Trophoblast cell (in vitro differentiated cells and primary cell): ENCODE results near the gene UBL7.

Experiments
- DNase-seq, 2 donors: peaks; one replicate each; pipeline ENCODE4 v3.0.0-alpha.2; 2016
- H2AFZ ChIP-seq: 2 replicates; pipeline ENCODE4 v1.6.1; 2013; ENCODE audit warnings: low read length, moderate library complexity, mild to moderate bottlenecking; ENCODE audit not compliant: insufficient read depth, poor library complexity
- H2AK5ac ChIP-seq: 2 replicates; pipeline ENCODE4 v1.6.1; 2013; ENCODE audit warnings: mild to moderate bottlenecking, low read length
- H2BK120ac ChIP-seq: 2 replicates; pipeline ENCODE4 v1.6.1; 2013; ENCODE audit warnings: low read length, mild to moderate bottlenecking, moderate library complexity; ENCODE audit not compliant: insufficient read depth, poor library complexity
- H2BK12ac ChIP-seq: 2 replicates; pipeline ENCODE4 v1.6.1; 2013; ENCODE audit warnings: mild to moderate bottlenecking, low read length, moderate library complexity
- H2BK5ac ChIP-seq: 2 replicates; pipeline ENCODE4 v1.6.1; 2013; ENCODE audit warnings: low read length, low read depth, moderate library complexity, mild to moderate bottlenecking; ENCODE audit not compliant: poor library complexity
- H3K14ac ChIP-seq: 2 replicates; pipeline ENCODE4 v1.6.1; 2013; ENCODE audit warnings: mild to moderate bottlenecking, low read length
- H3K18ac ChIP-seq: 2 replicates; pipeline ENCODE4 v1.6.1; 2013; ENCODE audit warnings: mild to moderate bottlenecking, low read length
- H3K23ac ChIP-seq: 2 replicates; pipeline ENCODE4 v1.6.1; 2013; ENCODE audit warnings: low read length
- H3K27ac ChIP-seq: 2 replicates; pipeline ENCODE4 v1.5.1; 2013; ENCODE audit warnings: low read depth, mild to moderate bottlenecking, inconsistent platforms, low read length, moderate library complexity
- H3K27me3 ChIP-seq: 2 replicates; pipeline ENCODE4 v1.6.1; 2013; ENCODE audit warnings: inconsistent platforms, mild to moderate bottlenecking, low read length, moderate library complexity; ENCODE audit not compliant: insufficient read depth
- H3K36me3 ChIP-seq, 2 experiments: 1 replicate in 1 of 2; 2 replicates in 1 of 2; pipeline ENCODE4 v1.6.1; 2013; ENCODE audit warnings: low read length in 2 of 2, mild to moderate bottlenecking in 2 of 2, moderate library complexity in 1 of 2; ENCODE audit not compliant: insufficient read depth in 2 of 2, control insufficient read depth in 1 of 2
- H3K4ac ChIP-seq: 2 replicates; pipeline ENCODE4 v1.6.1; 2013; ENCODE audit warnings: low read depth, mild to moderate bottlenecking, low read length, moderate library complexity
- H3K4me1 ChIP-seq, 2 experiments: 1 replicate in 1 of 2; 2 replicates in 1 of 2; pipeline ENCODE4 v1.6.1; 2013; ENCODE audit warnings: low read length in 2 of 2, mild to moderate bottlenecking in 2 of 2, moderate library complexity in 1 of 2; ENCODE audit not compliant: insufficient read depth in 2 of 2, control insufficient read depth in 1 of 2
- H3K4me2 ChIP-seq: 2 replicates; pipeline ENCODE4 v1.6.1; 2013; ENCODE audit warnings: inconsistent platforms, mild to moderate bottlenecking, low read length, moderate library complexity
- H3K4me3 ChIP-seq: 2 replicates; pipeline ENCODE4 v1.5.1; 2013; ENCODE audit warnings: mild to moderate bottlenecking, low read depth, low read length, inconsistent platforms
- H3K79me1 ChIP-seq: one replicate; pipeline ENCODE4 v1.6.1; 2013; ENCODE audit warnings: low read length
- H3K79me2 ChIP-seq: 2 replicates; pipeline ENCODE4 v1.6.1; 2013; ENCODE audit warnings: low read length, mild to moderate bottlenecking; ENCODE audit not compliant: control insufficient read depth, insufficient read depth, poor library complexity
- H3K9ac ChIP-seq: 2 replicates; pipeline ENCODE4 v1.6.1; 2013; ENCODE audit warnings: mild to moderate bottlenecking, low read length
- H3K9me3 ChIP-seq: 2 replicates; pipeline ENCODE4 v1.6.1; 2013; ENCODE audit warnings: low read depth, mild to moderate bottlenecking, control low read depth, inconsistent platforms, low read length; ENCODE audit not compliant: insufficient read depth
- H4K12ac ChIP-seq: 2 replicates; pipeline ENCODE4 v1.6.1; 2013; ENCODE audit warnings: low read depth, mild to moderate bottlenecking, low read length, moderate library complexity
- H4K8ac ChIP-seq: 2 replicates; pipeline ENCODE4 v1.6.1; 2013; ENCODE audit warnings: low read depth, mild to moderate bottlenecking, low read length, moderate library complexity
- H4K91ac ChIP-seq: one replicate; pipeline ENCODE4 v1.6.1; 2013; ENCODE audit warnings: low read depth, mild to moderate bottlenecking, low read length, moderate library complexity
- WGBS: extraction: QIAGEN DNeasy Blood & Tissue Kit; methylation state at CpG from one replicate; pipeline ENCODE4 v1.1.7; 2013; ENCODE audit warnings: missing lambda C conversion rate; ENCODE audit not compliant: insufficient read length, insufficient coverage; ENCODE audit errors: extremely low coverage; 5-methylcytosine and 5-hydroxymethylcytosine counted together

UBL7 gene

DNA sequence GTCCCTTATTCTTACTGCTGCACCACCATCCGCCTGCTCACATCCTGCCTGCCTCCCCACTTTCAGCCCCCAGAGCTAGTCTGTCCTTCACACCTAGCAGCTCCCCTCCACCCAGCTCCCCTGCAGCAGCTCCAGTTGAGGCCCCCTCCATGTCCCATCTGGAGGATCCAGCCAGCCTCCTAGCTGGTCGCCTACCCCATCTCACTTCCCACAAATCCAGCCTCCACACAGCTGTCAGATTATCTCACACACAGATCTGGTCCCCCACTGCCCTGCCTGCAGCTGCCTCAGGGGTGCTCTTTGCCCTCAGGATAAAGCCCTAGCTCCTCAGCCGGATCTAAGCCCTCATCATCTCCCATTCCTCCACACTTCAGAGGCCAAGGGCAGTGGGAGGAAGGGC lies 18.4 kb downstream of the UBL7 start:
- H3K4ac ChIP-seq, result no peak overlapping the region
- no peak overlapping the region for H2BK5ac ChIP-seq
- no peak overlapping the region for H3K4me2 ChIP-seq
- no peak overlapping the region for H3K18ac ChIP-seq
- no peak overlapping the region for H4K8ac ChIP-seq
- no peaks in the 10 kb centered on the region for H3K9me3 ChIP-seq
- no peak overlapping the region for H3K23ac ChIP-seq
- H3K79me1 ChIP-seq, result peaks cover 4% of the 10 kb centered on the region
- H3K9ac ChIP-seq, result no peak overlapping the region
- no peak overlapping the region for H2AFZ ChIP-seq
- no peak overlapping the region for H3K27ac ChIP-seq
- no peak for DNase-seq
- no peak overlapping the region for H3K4me3 ChIP-seq
- H3K4me1 ChIP-seq, result peaks cover 16 to 19% of the 10 kb centered on the region in 2 experiments
- H3K36me3 ChIP-seq, result peaks cover 12 to 20% of the 10 kb centered on the region in 2 experiments
- peak overlapping the region; percentile 11 for H2AK5ac ChIP-seq
- no peaks in the 10 kb centered on the region for H3K27me3 ChIP-seq
- no peak overlapping the region for H4K12ac ChIP-seq
- H2BK120ac ChIP-seq, result no peak overlapping the region
- H4K91ac ChIP-seq, result no peak overlapping the region
- H3K14ac ChIP-seq, result no peak overlapping the region
- H2BK12ac ChIP-seq, result no peak overlapping the region
- WGBS, result no CpG with 5 or more reads among the region's 3 CpGs
- H3K79me2 ChIP-seq, result no peaks in the 10 kb centered on the region

DNA sequence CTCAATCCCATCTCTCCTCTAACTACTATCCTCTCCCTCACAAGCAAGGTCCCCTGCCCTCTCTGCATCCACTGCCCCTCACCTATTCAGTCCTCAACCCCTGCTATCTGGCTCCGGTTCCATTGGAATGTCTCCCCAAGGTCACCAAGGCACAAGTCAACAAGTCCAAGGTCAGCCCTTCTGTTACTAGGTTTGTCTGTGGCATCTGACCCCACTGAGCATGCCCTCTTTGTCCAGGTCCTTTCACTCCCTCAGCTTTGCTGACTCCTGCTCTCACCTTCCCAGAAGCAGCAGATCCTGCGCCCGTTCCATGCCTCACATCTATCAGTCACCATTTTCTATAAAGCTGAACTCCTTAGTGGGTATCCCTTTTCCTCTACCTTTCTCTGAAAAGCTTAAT lies 18.9 kb downstream of the UBL7 start:
- H4K8ac ChIP-seq, result no peak overlapping the region
- no peak overlapping the region for H4K12ac ChIP-seq
- H4K91ac ChIP-seq, result no peak overlapping the region
- DNase-seq, result no peak
- H2AK5ac ChIP-seq, result no peak overlapping the region
- no peak overlapping the region for H2AFZ ChIP-seq
- H3K18ac ChIP-seq, result no peak overlapping the region
- no peaks in the 10 kb centered on the region for H3K9me3 ChIP-seq
- H3K9ac ChIP-seq, result no peak overlapping the region
- H3K14ac ChIP-seq, result no peak overlapping the region
- WGBS, result no CpG with 5 or more reads among the region's 3 CpGs
- H3K27me3 ChIP-seq, result no peaks in the 10 kb centered on the region
- peak overlapping the region; percentile 5 for H2BK12ac ChIP-seq
- peaks cover 8 to 19% of the 10 kb centered on the region in 2 experiments for H3K36me3 ChIP-seq
- no peak overlapping the region for H3K4me3 ChIP-seq
- no peak overlapping the region for H3K23ac ChIP-seq
- no peak overlapping the region for H2BK120ac ChIP-seq
- no peak overlapping the region for H3K27ac ChIP-seq
- H3K4me1 ChIP-seq, result peaks cover 16 to 19% of the 10 kb centered on the region in 2 experiments
- peaks cover 4% of the 10 kb centered on the region for H3K79me1 ChIP-seq
- no peak overlapping the region for H3K4ac ChIP-seq
- H3K4me2 ChIP-seq, result no peak overlapping the region
- H3K79me2 ChIP-seq, result no peaks in the 10 kb centered on the region
- no peak overlapping the region for H2BK5ac ChIP-seq

DNA sequence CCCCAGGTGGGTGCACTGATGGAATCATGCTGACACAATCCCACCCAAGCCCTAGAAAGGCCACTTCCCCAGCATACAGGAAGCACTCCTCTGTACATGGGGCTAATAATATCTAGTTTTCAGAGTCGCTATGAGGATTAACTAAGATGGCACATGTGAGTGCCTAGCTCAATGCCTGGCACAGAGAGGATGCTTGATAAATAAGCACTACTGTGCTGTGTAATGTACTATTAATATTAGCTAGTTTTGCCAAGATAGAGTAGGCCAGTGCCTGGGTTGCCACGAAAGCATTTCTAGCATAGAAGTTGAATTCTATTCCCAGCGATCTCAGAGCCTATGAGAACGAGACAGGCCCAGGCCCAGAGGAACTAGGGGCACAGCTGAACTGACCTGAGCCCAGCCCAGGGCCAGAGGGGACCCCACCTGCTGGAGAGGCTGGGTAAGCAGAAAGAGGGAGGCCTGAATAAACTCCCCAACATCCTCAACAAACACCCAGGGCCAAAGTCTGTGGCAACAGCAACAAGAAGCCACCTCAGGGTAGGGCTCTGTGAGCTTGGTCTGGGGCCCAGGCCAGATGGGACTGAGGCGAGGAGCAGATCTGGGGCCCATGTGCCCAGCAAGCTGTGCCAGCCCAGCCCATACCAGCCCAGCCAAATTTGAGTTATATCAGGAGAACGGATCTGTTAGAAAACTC lies 19.6 kb downstream of the UBL7 start:
- H2AFZ ChIP-seq, result no peak overlapping the region
- peak overlapping the region; percentile 56 for H2AK5ac ChIP-seq
- no peak for DNase-seq
- no peak overlapping the region for H3K4ac ChIP-seq
- H4K8ac ChIP-seq, result no peak overlapping the region
- no CpG with 5 or more reads among the region's 6 CpGs for WGBS
- no peak overlapping the region for H4K12ac ChIP-seq
- no peak overlapping the region for H4K91ac ChIP-seq
- H3K79me1 ChIP-seq, result peaks cover 4% of the 10 kb centered on the region
- no peak overlapping the region for H3K4me3 ChIP-seq
- H2BK5ac ChIP-seq, result no peak overlapping the region
- no peak overlapping the region for H3K18ac ChIP-seq
- no peak overlapping the region for H3K23ac ChIP-seq
- H2BK12ac ChIP-seq, result no peak overlapping the region
- H3K4me2 ChIP-seq, result no peak overlapping the region
- no peaks in the 10 kb centered on the region for H3K27me3 ChIP-seq
- H3K27ac ChIP-seq, result no peak overlapping the region
- no peak overlapping the region for H3K9ac ChIP-seq
- no peak overlapping the region for H3K14ac ChIP-seq
- peaks cover 16 to 19% of the 10 kb centered on the region in 2 experiments for H3K4me1 ChIP-seq
- peaks cover 8 to 16% of the 10 kb centered on the region in 2 experiments for H3K36me3 ChIP-seq
- no peak overlapping the region for H2BK120ac ChIP-seq
- H3K79me2 ChIP-seq, result no peaks in the 10 kb centered on the region
- H3K9me3 ChIP-seq, result no peaks in the 10 kb centered on the region

DNA sequence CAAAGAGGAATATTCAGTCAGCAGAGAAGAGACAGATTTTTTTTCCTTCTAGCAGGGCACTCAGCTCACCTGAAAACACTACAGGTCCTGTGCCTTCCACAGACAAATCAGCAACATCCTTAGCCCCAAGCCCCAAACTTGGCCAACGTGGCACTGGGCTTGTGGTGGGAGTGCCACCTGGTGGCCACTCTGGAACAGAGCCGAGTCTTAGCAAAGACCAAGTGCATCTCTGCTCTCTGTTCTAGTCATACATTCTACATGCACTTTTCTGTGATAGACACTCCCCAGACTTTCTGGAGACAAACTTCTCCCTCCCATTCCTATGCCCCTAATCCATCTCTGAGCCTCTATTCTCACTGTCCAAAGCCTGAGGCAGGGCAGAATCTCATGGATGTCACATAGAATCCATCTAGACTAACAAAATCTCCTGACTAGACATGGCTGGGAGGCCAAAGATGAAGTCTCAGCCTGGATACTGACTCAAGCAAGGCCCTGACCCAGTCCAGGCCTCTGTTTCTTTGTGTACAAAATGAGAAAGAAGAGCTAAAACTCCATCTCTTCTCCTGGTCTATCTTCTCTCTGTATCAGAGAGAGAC lies 22.1 kb downstream of the UBL7 start:
- H3K36me3 ChIP-seq, result no peaks in the 10 kb centered on the region
- H3K23ac ChIP-seq, result no peak overlapping the region
- no CpG with 5 or more reads among the region's 2 CpGs for WGBS
- H3K18ac ChIP-seq, result no peak overlapping the region
- no peak overlapping the region for H2BK5ac ChIP-seq
- no peak overlapping the region for H4K12ac ChIP-seq
- H3K4me2 ChIP-seq, result no peak overlapping the region
- peak; percentile 82 to 92 for DNase-seq
- H2AK5ac ChIP-seq, result no peak overlapping the region
- no peak overlapping the region for H3K27ac ChIP-seq
- H3K79me1 ChIP-seq, result peaks cover 15% of the 10 kb centered on the region
- H2BK120ac ChIP-seq, result no peak overlapping the region
- peaks cover 24 to 26% of the 10 kb centered on the region in 2 experiments for H3K4me1 ChIP-seq
- no peaks in the 10 kb centered on the region for H3K27me3 ChIP-seq
- H4K91ac ChIP-seq, result no peak overlapping the region
- H2AFZ ChIP-seq, result no peak overlapping the region
- H3K79me2 ChIP-seq, result peaks cover 3% of the 10 kb centered on the region
- no peak overlapping the region for H3K9ac ChIP-seq
- no peak overlapping the region for H3K4ac ChIP-seq
- no peak overlapping the region for H3K4me3 ChIP-seq
- no peaks in the 10 kb centered on the region for H3K9me3 ChIP-seq
- no peak overlapping the region for H2BK12ac ChIP-seq
- no peak overlapping the region for H3K14ac ChIP-seq
- H4K8ac ChIP-seq, result no peak overlapping the region
